SU-DHL-6 (cell line): ENCODE measurements around the gene TNS3.
"Not testable (repeated sequence)": the region's sequence is repeated elsewhere in the genome, so short reads cannot be mapped to it uniquely, and the experiment has no call there.

Experiments used
- H2AFZ ChIP-seq: fragments of 200-600 bp; sonication (generic); 2 replicates; pipeline ENCODE4 v1.6.1; 2014; ENCODE audit warnings: low read depth, mild to moderate bottlenecking, moderate library complexity, mixed read lengths, antibody characterized with exemption, low read length; ENCODE audit not compliant: severe bottlenecking
- H3F3A ChIP-seq: fragments of 200-600 bp; shearing (Covaris generic); 2 replicates; pipeline ENCODE4 v1.6.0; 2016; ENCODE audit warnings: antibody characterized with exemption, mild to moderate bottlenecking; ENCODE audit not compliant: insufficient read depth
- H3K27ac ChIP-seq: fragments of 200-600 bp; sonication (generic); 2 replicates; pipeline ENCODE4 v1.5.1; 2016; ENCODE audit warnings: low read depth, mild to moderate bottlenecking, low read length, moderate library complexity, mixed read lengths
- H3K27me3 ChIP-seq: fragments of 200-600 bp; sonication (generic), shearing (Covaris generic); 2 replicates; pipeline ENCODE4 v1.6.0; 2014; ENCODE audit warnings: mild to moderate bottlenecking, low read length
- H3K36me3 ChIP-seq: fragments of 200-600 bp; sonication (generic); 2 replicates; pipeline ENCODE4 v1.6.1; 2014; ENCODE audit warnings: mild to moderate bottlenecking, low read length, mixed read lengths
- H3K4me2 ChIP-seq: fragments of 300-600, 200-600 bp; shearing (Covaris generic), sonication (generic); 2 replicates; pipeline ENCODE4 v1.6.0; 2014; ENCODE audit warnings: low read length, low read depth, mild to moderate bottlenecking; ENCODE audit not compliant: poor library complexity, severe bottlenecking
- H3K4me3 ChIP-seq: fragments of 200-600 bp; sonication (generic); 2 replicates; pipeline ENCODE4 v1.5.1; 2014; ENCODE audit warnings: antibody characterized with exemption, low read length, mild to moderate bottlenecking, mixed read lengths; ENCODE audit not compliant: insufficient read depth, poor library complexity, severe bottlenecking
- H3K79me2 ChIP-seq: fragments of 200-600 bp; sonication (generic); 2 replicates; pipeline ENCODE4 v1.6.1; 2014; ENCODE audit warnings: mild to moderate bottlenecking, low read length, moderate library complexity; ENCODE audit not compliant: insufficient read depth
- H3K9ac ChIP-seq: fragments of 200-600 bp; sonication (generic); 2 replicates; pipeline ENCODE4 v1.7.0; 2014; ENCODE audit warnings: mild to moderate bottlenecking, low read length
- H3K9me2 ChIP-seq: fragments of 200-600 bp; sonication (generic); replicated peaks from 2 replicates; pipeline ENCODE4 v1.6.1; 2014; ENCODE audit warnings: low read length; ENCODE audit not compliant: insufficient read depth
- H3K9me3 ChIP-seq: fragments of 200-600 bp; sonication (generic); 2 replicates; pipeline ENCODE4 v1.6.1; 2014; ENCODE audit warnings: low read length, mixed read lengths; ENCODE audit not compliant: insufficient read depth
- H4K20me1 ChIP-seq: fragments of 200-600 bp; sonication (generic); 2 replicates; pipeline ENCODE4 v1.6.1; 2014; ENCODE audit warnings: low read depth, mild to moderate bottlenecking, antibody characterized with exemption, low read length, moderate library complexity, mixed read lengths
- EZH2phosphoT487 ChIP-seq: fragments of 200-600 bp; sonication (generic), shearing (Covaris generic); conservative IDR thresholded peaks from 2 replicates; pipeline ENCODE4 v1.6.1; 2018; ENCODE audit warnings: mild to moderate bottlenecking, antibody characterized with exemption, low read length, moderate library complexity, mixed read lengths
- TF ChIP-seq, protein P1 (sequence below): fragments of 200-600 bp; sonication (generic); IDR thresholded peaks from one replicate; pipeline ENCODE4 v1.5.1; 2017; ENCODE audit warnings: antibody characterized with exemption, mild to moderate bottlenecking, low read length, moderate library complexity; ENCODE audit not compliant: insufficient read depth, poor library complexity, severe bottlenecking

The TNS3 gene

DNA sequence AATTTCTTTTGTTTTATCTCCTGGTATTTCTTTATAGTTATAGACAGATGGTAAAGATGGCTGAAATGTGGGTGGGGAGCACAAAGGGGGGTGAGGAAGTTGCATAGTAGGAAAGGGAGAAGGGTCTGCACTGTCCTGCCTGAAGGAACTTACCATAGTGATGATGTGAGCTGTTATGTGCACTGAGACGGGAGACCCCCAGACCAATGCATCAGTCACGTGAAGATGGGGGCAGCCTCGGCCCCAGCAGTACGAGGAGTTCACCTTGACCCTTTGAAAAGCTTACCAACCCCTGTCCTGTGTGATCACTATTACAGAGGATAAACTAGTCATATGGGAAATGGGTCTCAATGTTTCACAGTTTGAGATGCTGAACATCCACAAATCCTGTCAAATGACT, 316.3 kb downstream of the TNS3 start:
- Histone ChIP-seq H3K9ac (no peak overlapping the region), H3K36me3 (no peaks in the 10 kb centered on the region), H2AFZ (no peak overlapping the region), H3K27ac (no peak overlapping the region), H3K79me2 (no peaks in the 10 kb centered on the region), H3K9me2 (no peaks in the 10 kb centered on the region), H3K4me2 (no peak overlapping the region), H3K9me3 (no peaks in the 10 kb centered on the region), H4K20me1 (no peaks in the 10 kb centered on the region), H3F3A (no peaks in the 10 kb centered on the region), H3K4me3 (no peak overlapping the region), H3K27me3 (no peaks in the 10 kb centered on the region)
- TF ChIP-seq EZH2phosphoT487: no peak
- TF ChIP-seq, protein P1, sequence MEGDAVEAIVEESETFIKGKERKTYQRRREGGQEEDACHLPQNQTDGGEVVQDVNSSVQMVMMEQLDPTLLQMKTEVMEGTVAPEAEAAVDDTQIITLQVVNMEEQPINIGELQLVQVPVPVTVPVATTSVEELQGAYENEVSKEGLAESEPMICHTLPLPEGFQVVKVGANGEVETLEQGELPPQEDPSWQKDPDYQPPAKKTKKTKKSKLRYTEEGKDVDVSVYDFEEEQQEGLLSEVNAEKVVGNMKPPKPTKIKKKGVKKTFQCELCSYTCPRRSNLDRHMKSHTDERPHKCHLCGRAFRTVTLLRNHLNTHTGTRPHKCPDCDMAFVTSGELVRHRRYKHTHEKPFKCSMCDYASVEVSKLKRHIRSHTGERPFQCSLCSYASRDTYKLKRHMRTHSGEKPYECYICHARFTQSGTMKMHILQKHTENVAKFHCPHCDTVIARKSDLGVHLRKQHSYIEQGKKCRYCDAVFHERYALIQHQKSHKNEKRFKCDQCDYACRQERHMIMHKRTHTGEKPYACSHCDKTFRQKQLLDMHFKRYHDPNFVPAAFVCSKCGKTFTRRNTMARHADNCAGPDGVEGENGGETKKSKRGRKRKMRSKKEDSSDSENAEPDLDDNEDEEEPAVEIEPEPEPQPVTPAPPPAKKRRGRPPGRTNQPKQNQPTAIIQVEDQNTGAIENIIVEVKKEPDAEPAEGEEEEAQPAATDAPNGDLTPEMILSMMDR: no peak

DNA sequence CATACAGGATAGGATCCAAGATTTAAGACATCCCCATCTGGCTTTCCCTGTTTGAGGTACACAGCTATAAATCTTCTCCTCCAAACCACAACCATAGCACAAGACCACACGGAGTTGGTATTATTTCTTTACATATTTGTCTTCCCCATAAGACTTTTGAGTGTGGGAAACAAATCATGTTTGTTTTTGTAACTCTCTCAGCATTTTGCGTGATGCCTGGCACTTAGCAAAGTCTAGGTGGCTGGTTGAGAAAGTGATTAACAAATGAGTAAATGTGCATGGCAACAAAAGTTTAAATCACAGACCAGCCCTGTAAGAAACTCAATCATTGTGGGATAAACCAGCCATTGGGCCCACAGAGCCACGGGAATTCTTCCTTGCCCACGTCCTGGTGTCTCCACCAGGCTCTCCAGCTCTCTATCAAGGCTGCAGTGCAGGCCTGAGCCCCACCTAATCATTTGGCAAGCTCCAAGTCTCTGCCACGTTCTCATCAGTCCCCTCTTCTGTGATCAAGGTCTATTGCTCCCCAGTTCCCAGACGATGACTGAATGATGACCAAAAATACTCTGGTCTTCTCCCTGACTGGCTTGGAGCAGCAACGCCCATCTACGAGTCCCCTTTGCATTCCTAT, 317.8 kb downstream of the TNS3 start:
- Histone ChIP-seq H3K27me3 (no peaks in the 10 kb centered on the region), H4K20me1 (no peaks in the 10 kb centered on the region), H3F3A (no peaks in the 10 kb centered on the region), H3K9me2 (no peaks in the 10 kb centered on the region), H3K9ac (no peak overlapping the region), H3K4me3 (no peak overlapping the region), H3K9me3 (no peaks in the 10 kb centered on the region), H3K27ac (no peak overlapping the region), H3K36me3 (no peaks in the 10 kb centered on the region), H3K79me2 (no peaks in the 10 kb centered on the region), H3K4me2 (no peak overlapping the region), H2AFZ (no peak overlapping the region)
- no peak for TF ChIP-seq EZH2phosphoT487
- TF ChIP-seq, protein P1: no peak

DNA sequence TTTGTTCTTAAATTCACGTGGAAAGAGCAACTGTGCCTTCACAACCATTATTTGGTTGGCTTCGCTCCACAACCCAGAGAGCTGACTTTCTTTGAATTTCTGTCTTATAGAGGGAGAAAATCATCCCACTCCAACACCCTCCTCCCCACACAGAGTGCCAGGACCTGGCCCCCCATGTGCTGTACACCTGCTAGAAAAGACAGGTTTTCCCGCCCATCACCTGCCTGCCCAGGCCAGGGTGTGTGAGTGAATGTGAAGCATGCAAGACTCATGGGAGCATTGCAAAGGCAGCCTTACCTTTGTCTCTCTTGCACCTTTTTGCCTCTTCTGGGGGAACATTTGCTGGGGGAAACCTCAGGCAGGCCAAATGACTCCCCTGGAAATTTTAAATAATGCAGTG, 319.0 kb downstream of the TNS3 start:
- H3K9me3 ChIP-seq: no peaks in the 10 kb centered on the region
- no peak overlapping the region for H3K9ac ChIP-seq
- H4K20me1 ChIP-seq: no peaks in the 10 kb centered on the region
- H3K27me3 ChIP-seq: no peaks in the 10 kb centered on the region
- TF ChIP-seq, protein P1: no peak
- no peak for TF ChIP-seq EZH2phosphoT487
- H3K36me3 ChIP-seq: no peaks in the 10 kb centered on the region
- H3K9me2 ChIP-seq: no peaks in the 10 kb centered on the region
- no peak overlapping the region for H3K4me2 ChIP-seq
- no peak overlapping the region for H3K4me3 ChIP-seq
- no peak overlapping the region for H2AFZ ChIP-seq
- H3K79me2 ChIP-seq: no peaks in the 10 kb centered on the region
- H3F3A ChIP-seq: no peaks in the 10 kb centered on the region
- no peak overlapping the region for H3K27ac ChIP-seq

DNA sequence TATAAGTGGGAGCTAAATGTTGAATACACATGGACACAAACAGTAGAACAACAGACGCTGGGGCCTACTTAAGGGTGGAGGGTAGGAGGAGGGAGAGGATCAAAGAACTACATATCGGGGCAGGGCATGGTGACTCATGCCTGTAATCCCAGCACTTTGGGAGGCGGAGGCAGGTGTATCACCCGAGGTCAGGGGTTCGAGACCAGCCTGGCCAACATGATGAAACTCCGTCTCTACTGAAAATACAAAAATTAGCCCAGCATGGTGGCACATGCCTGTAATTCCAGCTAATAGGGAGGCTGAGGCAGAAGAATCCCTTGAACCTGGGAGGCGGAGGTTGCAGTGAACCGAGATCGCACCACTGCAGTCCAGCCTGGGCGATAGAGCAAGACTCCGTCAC, 319.8 kb downstream of the TNS3 start:
- not testable (repeated sequence) for H3K4me2 ChIP-seq, H3K27me3 ChIP-seq, H3K79me2 ChIP-seq, H3K36me3 ChIP-seq, H3K4me3 ChIP-seq, H3K9ac ChIP-seq, H2AFZ ChIP-seq, H3K9me3 ChIP-seq, H3K9me2 ChIP-seq, H3F3A ChIP-seq, H3K27ac ChIP-seq, H4K20me1 ChIP-seq
